Keratinocyte (primary cell): ENCODE data around the gene KDELR1.

Source experiments
- CTCF ChIP-seq, 3 experiments: IDR thresholded peaks in 1 of 3; conservative IDR thresholded peaks in 1 of 3; optimal IDR thresholded peaks in 1 of 3; 2 replicates in 2 of 3; 3 replicates in 1 of 3; pipeline versions ENCODE3 to v1.5.1; 2011; ENCODE audit warnings: low read length in 3 of 3, mild to moderate bottlenecking in 3 of 3, moderate library complexity in 2 of 3, control low read depth in 1 of 3, inconsistent platforms in 1 of 3; ENCODE audit not compliant: insufficient read depth in 2 of 3; ENCODE audit errors: extremely low read depth in 1 of 3
- EZH2 ChIP-seq: IDR thresholded peaks from one replicate; pipeline ENCODE4 v1.6.1; 2012; ENCODE audit warnings: inconsistent platforms, mild to moderate bottlenecking, low read length, moderate library complexity

DNA sequence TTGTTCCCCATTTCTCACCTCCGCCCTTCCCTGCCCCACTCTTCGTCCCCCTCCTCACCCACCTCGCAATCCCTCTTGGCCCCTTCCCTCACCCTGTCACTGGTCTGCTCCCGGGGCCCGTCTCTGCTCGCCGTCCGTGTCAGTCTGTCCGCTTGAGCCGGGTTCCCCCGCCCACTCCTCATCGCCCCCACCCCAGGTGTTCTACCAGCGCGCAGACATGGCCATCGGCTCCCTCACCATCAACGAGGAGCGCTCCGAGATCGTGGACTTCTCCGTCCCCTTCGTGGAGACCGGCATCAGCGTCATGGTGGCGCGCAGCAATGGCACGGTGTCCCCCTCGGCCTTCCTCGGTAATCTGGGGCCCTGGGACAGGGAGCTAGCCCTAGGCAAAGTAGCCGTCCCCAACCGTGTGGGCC, 24.5 kb upstream of the KDELR1 start:
- TF ChIP-seq CTCF (optimal IDR thresholded peaks at IDR 0.05 in 1 of 3, IDR thresholded peaks at IDR 0.05 in 1 of 3, conservative IDR thresholded peaks at IDR 0.05 in 1 of 3; ENCODE audit: extremely low read depth in 1 of 3, insufficient read depth in 2 of 3, low read length in 3 of 3) (no peak), EZH2 (no peak)
